Measurements from ENCODE around the gene FOXI1.

Gene FOXI1

GRCh38 chr5:170105642-170106611 lies at the start of gene FOXI1:
Gene FOXI1, plus strand, starts transcription at chr5:170105897. Its CDS starts 61 bp downstream, at chr5:170105958.
- Histone ChIP-seq H3K4me3 (ENCODE audit: low read depth, low read length) (no peak within 1 kb of the TSS), H3K9me3 (ENCODE audit: control insufficient read depth, insufficient read depth, low read depth, low read length) (no peaks in the 10 kb centered on the region), H3K36me3 (ENCODE audit: control insufficient read depth in 2 of 2, insufficient read depth in 1 of 2, low read length in 2 of 2) (no peaks in the 10 kb centered on the region), H3K27ac (ENCODE audit: extremely low read depth, low read depth, low read length) (no peak within 1 kb of the TSS), H3K4me1 (ENCODE audit: control insufficient read depth, insufficient read depth, low read length) (no peaks in the 10 kb centered on the region)
- CTCF ChIA-PET, result interaction anchor here (1.4 kb wide), 1 partner anchor 111 kb away, joined by 3 read pairs; no protein-coding TSS in a partner anchor
- TF ChIP-seq ZNF548 (tag by site-specific recombination; IDR thresholded peaks at IDR 0.05) (no peak), KLF1 (tag by site-specific recombination; IDR thresholded peaks at IDR 0.05) (peak; percentile 69), SCRT2 (tag by site-specific recombination; IDR thresholded peaks at IDR 0.05) (peak; percentile 72; the same call in 1 of the 2 replicates), SP2 (tag by site-specific recombination; IDR thresholded peaks at IDR 0.05) (no peak), ZNF785 (tag by site-specific recombination; IDR thresholded peaks at IDR 0.05) (no peak)
- POLR2A ChIA-PET, result no interaction called here

GRCh38 chr5:170056561-170057267 lies 49.0 kb upstream of the FOXI1 start:
- POLR2A ChIA-PET, result no interaction called here
- no peaks in the 10 kb centered on the region for H3K36me3 ChIP-seq (ENCODE audit: control insufficient read depth in 2 of 2, insufficient read depth in 1 of 2, low read length in 2 of 2)
- no peaks in the 10 kb centered on the region for H3K4me1 ChIP-seq (ENCODE audit: control insufficient read depth, insufficient read depth, low read length)
- no peak overlapping the region for H3K27ac ChIP-seq (ENCODE audit: extremely low read depth, low read depth, low read length)
- TF ChIP-seq ZNF362 (tag by site-specific recombination; IDR thresholded peaks at IDR 0.05) (no peak), KLF17 (tag by site-specific recombination; IDR thresholded peaks at IDR 0.05) (no peak), ZNF214 (tag by site-specific recombination; IDR thresholded peaks at IDR 0.05; ENCODE audit: borderline replicate concordance) (no peak), ZNF658 (tag by site-specific recombination; IDR thresholded peaks at IDR 0.05) (no peak), KLF10 (tag by site-specific recombination; IDR thresholded peaks at IDR 0.05) (no peak), YY1 (tag by site-specific recombination; IDR thresholded peaks at IDR 0.05) (no peak), SCRT2 (tag by site-specific recombination; IDR thresholded peaks at IDR 0.05) (no peak), ZIC2 (tag by site-specific recombination; IDR thresholded peaks at IDR 0.05) (no peak), ZBTB1 (tag by site-specific recombination; IDR thresholded peaks at IDR 0.05) (no peak), ZNF280C (tag by site-specific recombination; IDR thresholded peaks at IDR 0.05) (no peak), ZNF580 (tag by site-specific recombination; IDR thresholded peaks at IDR 0.05) (no peak), ZNF561 (tag by site-specific recombination; IDR thresholded peaks at IDR 0.05; ENCODE audit: borderline replicate concordance) (no peak), ZNF223 (tag by site-specific recombination; IDR thresholded peaks at IDR 0.05) (no peak), ZBTB6 (tag by site-specific recombination; IDR thresholded peaks at IDR 0.05) (no peak), REPIN1 (tag by site-specific recombination; IDR thresholded peaks at IDR 0.05; ENCODE audit: low read depth) (no peak), SP3 (tag by site-specific recombination; IDR thresholded peaks at IDR 0.05) (no peak), PBX3 (CRISPR knock-in tag; IDR thresholded peaks at IDR 0.05) (no peak)
- no peaks in the 10 kb centered on the region for H3K9me3 ChIP-seq (ENCODE audit: control insufficient read depth, insufficient read depth, low read depth, low read length)
- CTCF ChIA-PET, result interaction anchor here (0.6 to 5.8 kb wide), 4 partner anchors 8 to 369 kb away, joined by 3 to 46 read pairs (median 4); partner anchors contain the start of gene INSYN2B
- no peak overlapping the region for H3K4me3 ChIP-seq (ENCODE audit: low read depth, low read length)

All from HEK293 (cell line).